Measurements from ENCODE around the gene HYDIN.

DNA sequence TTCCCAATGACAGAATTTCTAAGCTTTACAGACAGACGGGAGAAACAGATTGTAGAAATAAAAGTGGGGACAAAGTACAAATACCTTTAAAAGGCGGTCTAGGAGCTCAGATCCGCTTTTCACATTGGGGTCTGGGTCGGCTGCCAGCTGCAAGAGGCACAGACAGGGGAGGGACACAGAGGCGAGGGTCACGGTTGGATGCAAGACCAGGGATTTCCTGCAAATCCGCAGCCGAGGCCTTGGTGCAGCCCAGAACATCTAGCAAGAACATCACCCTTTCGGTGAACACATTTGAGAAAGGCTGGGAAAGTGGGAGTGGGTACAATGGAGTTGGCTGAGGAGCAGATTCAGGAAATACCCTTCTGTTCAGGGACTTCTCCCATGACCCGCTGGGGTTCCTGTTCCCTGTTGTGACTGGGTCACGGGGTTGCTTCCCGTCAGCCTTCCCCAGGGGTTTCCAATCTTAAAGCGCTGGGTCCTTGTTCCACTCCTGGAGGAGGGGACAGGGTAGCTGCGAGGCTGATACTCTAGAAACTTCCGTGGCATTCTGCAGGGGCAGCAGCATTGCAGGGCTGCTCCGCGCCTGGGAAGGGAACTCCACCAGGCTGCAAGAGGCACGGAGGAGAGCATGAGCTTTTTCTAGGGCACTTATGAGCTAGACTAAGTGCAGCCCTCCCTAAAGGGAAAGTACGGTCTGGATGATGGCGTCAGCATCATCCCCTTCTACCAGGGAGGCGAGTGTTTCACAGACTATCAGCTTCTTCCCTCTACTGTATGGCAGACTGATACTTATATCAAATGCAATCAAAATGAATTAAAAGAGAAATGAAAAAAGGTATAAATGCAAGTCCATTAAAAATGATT lies 445.6 kb downstream of the HYDIN start:
- TF ChIP-seq, protein P1, sequence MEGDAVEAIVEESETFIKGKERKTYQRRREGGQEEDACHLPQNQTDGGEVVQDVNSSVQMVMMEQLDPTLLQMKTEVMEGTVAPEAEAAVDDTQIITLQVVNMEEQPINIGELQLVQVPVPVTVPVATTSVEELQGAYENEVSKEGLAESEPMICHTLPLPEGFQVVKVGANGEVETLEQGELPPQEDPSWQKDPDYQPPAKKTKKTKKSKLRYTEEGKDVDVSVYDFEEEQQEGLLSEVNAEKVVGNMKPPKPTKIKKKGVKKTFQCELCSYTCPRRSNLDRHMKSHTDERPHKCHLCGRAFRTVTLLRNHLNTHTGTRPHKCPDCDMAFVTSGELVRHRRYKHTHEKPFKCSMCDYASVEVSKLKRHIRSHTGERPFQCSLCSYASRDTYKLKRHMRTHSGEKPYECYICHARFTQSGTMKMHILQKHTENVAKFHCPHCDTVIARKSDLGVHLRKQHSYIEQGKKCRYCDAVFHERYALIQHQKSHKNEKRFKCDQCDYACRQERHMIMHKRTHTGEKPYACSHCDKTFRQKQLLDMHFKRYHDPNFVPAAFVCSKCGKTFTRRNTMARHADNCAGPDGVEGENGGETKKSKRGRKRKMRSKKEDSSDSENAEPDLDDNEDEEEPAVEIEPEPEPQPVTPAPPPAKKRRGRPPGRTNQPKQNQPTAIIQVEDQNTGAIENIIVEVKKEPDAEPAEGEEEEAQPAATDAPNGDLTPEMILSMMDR (IDR thresholded peaks at IDR 0.05; ENCODE audit: low read depth, low read length, missing input control): no peak
- TF ChIP-seq, protein P2, sequence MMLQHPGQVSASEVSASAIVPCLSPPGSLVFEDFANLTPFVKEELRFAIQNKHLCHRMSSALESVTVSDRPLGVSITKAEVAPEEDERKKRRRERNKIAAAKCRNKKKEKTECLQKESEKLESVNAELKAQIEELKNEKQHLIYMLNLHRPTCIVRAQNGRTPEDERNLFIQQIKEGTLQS (IDR thresholded peaks at IDR 0.05): no peak
- TF ChIP-seq SP1 (IDR thresholded peaks at IDR 0.05) (peak; percentile 11), FOXA1 (IDR thresholded peaks at IDR 0.05) (no peak), RAD21 (IDR thresholded peaks at IDR 0.05) (no peak), GABPA (IDR thresholded peaks at IDR 0.05 in 1 of 2, conservative IDR thresholded peaks at IDR 0.05 in 1 of 2) (no peak), TAF1 (conservative IDR thresholded peaks at IDR 0.05) (no peak), JUND (IDR thresholded peaks at IDR 0.05) (no peak), YY1 (IDR thresholded peaks at IDR 0.05) (no peak), RXRA (IDR thresholded peaks at IDR 0.05) (no peak)
- TF ChIP-seq, protein P3, sequence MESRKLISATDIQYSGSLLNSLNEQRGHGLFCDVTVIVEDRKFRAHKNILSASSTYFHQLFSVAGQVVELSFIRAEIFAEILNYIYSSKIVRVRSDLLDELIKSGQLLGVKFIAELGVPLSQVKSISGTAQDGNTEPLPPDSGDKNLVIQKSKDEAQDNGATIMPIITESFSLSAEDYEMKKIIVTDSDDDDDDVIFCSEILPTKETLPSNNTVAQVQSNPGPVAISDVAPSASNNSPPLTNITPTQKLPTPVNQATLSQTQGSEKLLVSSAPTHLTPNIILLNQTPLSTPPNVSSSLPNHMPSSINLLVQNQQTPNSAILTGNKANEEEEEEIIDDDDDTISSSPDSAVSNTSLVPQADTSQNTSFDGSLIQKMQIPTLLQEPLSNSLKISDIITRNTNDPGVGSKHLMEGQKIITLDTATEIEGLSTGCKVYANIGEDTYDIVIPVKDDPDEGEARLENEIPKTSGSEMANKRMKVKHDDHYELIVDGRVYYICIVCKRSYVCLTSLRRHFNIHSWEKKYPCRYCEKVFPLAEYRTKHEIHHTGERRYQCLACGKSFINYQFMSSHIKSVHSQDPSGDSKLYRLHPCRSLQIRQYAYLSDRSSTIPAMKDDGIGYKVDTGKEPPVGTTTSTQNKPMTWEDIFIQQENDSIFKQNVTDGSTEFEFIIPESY (IDR thresholded peaks at IDR 0.05): no peak
- TF ChIP-seq, protein P4, sequence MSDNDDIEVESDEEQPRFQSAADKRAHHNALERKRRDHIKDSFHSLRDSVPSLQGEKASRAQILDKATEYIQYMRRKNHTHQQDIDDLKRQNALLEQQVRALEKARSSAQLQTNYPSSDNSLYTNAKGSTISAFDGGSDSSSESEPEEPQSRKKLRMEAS (IDR thresholded peaks at IDR 0.05): no peak
- TF ChIP-seq, protein P5, sequence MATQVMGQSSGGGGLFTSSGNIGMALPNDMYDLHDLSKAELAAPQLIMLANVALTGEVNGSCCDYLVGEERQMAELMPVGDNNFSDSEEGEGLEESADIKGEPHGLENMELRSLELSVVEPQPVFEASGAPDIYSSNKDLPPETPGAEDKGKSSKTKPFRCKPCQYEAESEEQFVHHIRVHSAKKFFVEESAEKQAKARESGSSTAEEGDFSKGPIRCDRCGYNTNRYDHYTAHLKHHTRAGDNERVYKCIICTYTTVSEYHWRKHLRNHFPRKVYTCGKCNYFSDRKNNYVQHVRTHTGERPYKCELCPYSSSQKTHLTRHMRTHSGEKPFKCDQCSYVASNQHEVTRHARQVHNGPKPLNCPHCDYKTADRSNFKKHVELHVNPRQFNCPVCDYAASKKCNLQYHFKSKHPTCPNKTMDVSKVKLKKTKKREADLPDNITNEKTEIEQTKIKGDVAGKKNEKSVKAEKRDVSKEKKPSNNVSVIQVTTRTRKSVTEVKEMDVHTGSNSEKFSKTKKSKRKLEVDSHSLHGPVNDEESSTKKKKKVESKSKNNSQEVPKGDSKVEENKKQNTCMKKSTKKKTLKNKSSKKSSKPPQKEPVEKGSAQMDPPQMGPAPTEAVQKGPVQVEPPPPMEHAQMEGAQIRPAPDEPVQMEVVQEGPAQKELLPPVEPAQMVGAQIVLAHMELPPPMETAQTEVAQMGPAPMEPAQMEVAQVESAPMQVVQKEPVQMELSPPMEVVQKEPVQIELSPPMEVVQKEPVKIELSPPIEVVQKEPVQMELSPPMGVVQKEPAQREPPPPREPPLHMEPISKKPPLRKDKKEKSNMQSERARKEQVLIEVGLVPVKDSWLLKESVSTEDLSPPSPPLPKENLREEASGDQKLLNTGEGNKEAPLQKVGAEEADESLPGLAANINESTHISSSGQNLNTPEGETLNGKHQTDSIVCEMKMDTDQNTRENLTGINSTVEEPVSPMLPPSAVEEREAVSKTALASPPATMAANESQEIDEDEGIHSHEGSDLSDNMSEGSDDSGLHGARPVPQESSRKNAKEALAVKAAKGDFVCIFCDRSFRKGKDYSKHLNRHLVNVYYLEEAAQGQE (IDR thresholded peaks at IDR 0.05): no peak

All from liver (tissue), 3 donors.